Choroid plexus epithelial cell (primary cell): ENCODE measurements around the gene OR52B6.

Experiments
- DNase-seq: peaks from one replicate; pipeline ENCODE4 v3.0.0-alpha.2; 2010; ENCODE audit warnings: low read depth
- H3K4me3 ChIP-seq: 2 replicates; pipeline ENCODE4 v1.5.1; 2011; ENCODE audit warnings: low read depth, mild to moderate bottlenecking, control low read depth, low read length, moderate library complexity
- CTCF ChIP-seq: conservative IDR thresholded peaks from 2 replicates; pipeline ENCODE4 v1.5.1; 2011; ENCODE audit warnings: low read depth, mild to moderate bottlenecking, control low read depth, inconsistent platforms, low read length, moderate library complexity

OR52B6 gene

GRCh38 chr11:5580577-5580976, at the start of gene OR52B6:
OR52B6 (plus strand) TSS chr11:5580877; CDS start chr11:5580877, 0 bp downstream.
- TF ChIP-seq CTCF: no peak
- no peak within 1 kb of the TSS for H3K4me3 ChIP-seq
- no peak for DNase-seq

GRCh38 chr11:5531053-5531831, 49.4 kb upstream of the OR52B6 start:
- TF ChIP-seq CTCF: no peak
- DNase-seq: no peak
- H3K4me3 ChIP-seq: no peak overlapping the region

GRCh38 chr11:5534046-5534445, 46.6 kb upstream of the OR52B6 start:
- TF ChIP-seq CTCF: no peak
- H3K4me3 ChIP-seq: no peak overlapping the region
- DNase-seq: no peak

- no peak for TF ChIP-seq CTCF
- H3K4me3 ChIP-seq: no peak overlapping the region
These were observed 44.2 kb upstream of the OR52B6 start for GRCh38 chr11:5536482-5536881.

GRCh38 chr11:5541427-5541826, 39.2 kb upstream of the OR52B6 start:
- no peak for TF ChIP-seq CTCF
- no peak for DNase-seq

More at GRCh38 chr11:5536482-5536881, 44.2 kb upstream of the OR52B6 start:
- DNase-seq: no peak

GRCh38 chr11:5546457-5546856, 34.2 kb upstream of the OR52B6 start:
- DNase-seq: no peak
- no peak overlapping the region for H3K4me3 ChIP-seq
- no peak for TF ChIP-seq CTCF

More at GRCh38 chr11:5541427-5541826, 39.2 kb upstream of the OR52B6 start:
- H3K4me3 ChIP-seq: no peak overlapping the region

- TF ChIP-seq CTCF: no peak
- DNase-seq: no peak
- no peak overlapping the region for H3K4me3 ChIP-seq
These were observed 32.7 kb upstream of the OR52B6 start for GRCh38 chr11:5547982-5548381.
